Stimulated activated CD8-positive, alpha-beta memory T cell treated with anti-CD3 and anti-CD28 coated beads, Interleukin-2, amount 100 ng/mL, for 1 hour (primary cell): ENCODE results near the gene PPP6C.
A peak's percentile ranks its signal among the peaks of the same experiment; 100 is the strongest.
"Not testable (repeated sequence)": the region's sequence is repeated elsewhere in the genome, so short reads cannot be mapped to it uniquely, and the experiment has no call there.

Experiments
- DNase-seq, 2 donors: peaks; one replicate each; pipeline ENCODE4 v3.0.0-alpha.2; 2020; ENCODE audit warnings: low read depth in 2 of 2

The PPP6C gene

GRCh38 chr9:125142560-125143376, 46.8 kb downstream of the PPP6C start:
- DNase-seq = no peak

GRCh38 chr9:125141751-125142150, 47.9 kb downstream of the PPP6C start:
- DNase-seq = no peak

- no peak for DNase-seq
Measured at GRCh38 chr9:125141251-125141650, 48.4 kb downstream of the PPP6C start.

GRCh38 chr9:125140576-125140975, 49.0 kb downstream of the PPP6C start:
- DNase-seq = no peak

- no peak for DNase-seq
Measured at GRCh38 chr9:125137200-125137599, 52.4 kb downstream of the PPP6C start.

GRCh38 chr9:125134976-125135375, 54.6 kb downstream of the PPP6C start:
- no peak for DNase-seq

GRCh38 chr9:125133403-125134329, 55.9 kb downstream of the PPP6C start:
- no peak for DNase-seq

GRCh38 chr9:125131778-125132177, 57.8 kb downstream of the PPP6C start:
- DNase-seq = no peak

GRCh38 chr9:125126019-125126746, 63.4 kb downstream of the PPP6C start:
- DNase-seq = peak; percentile 53 to 61

GRCh38 chr9:125125523-125125922, 64.1 kb downstream of the PPP6C start:
- no peak for DNase-seq

- DNase-seq = no peak
Measured at GRCh38 chr9:125121146-125121545, 68.5 kb downstream of the PPP6C start.

GRCh38 chr9:125119643-125120286, 69.8 kb downstream of the PPP6C start:
- DNase-seq = no peak

- not testable (repeated sequence) for DNase-seq
Measured at GRCh38 chr9:125118696-125119095, 70.9 kb downstream of the PPP6C start.

GRCh38 chr9:125114503-125114902, 75.1 kb downstream of the PPP6C start:
- DNase-seq = not testable (repeated sequence)

- DNase-seq = no peak
Measured at GRCh38 chr9:125110464-125110863, 79.1 kb downstream of the PPP6C start.

- DNase-seq = not testable (repeated sequence)
Measured at GRCh38 chr9:125108541-125108940, 81.1 kb downstream of the PPP6C start.

GRCh38 chr9:125106285-125106893, 83.2 kb downstream of the PPP6C start:
- DNase-seq = no peak

- DNase-seq = no peak
Measured at GRCh38 chr9:125103770-125104460, 85.7 kb downstream of the PPP6C start.

GRCh38 chr9:125103021-125103420, 86.6 kb downstream of the PPP6C start:
- DNase-seq = no peak

- no peak for DNase-seq
Measured at GRCh38 chr9:125100822-125101221, 88.8 kb downstream of the PPP6C start.
